ENCODE measurements around the gene MST1. TPM values are rescaled to one million over a fixed set of nuclear protein-coding genes. Genes with fewer than 3 reads are reported as not detected.
A peak's percentile ranks its signal among the peaks of the same experiment; 100 is the strongest.
"Not testable (repeated sequence)": the region's sequence is repeated elsewhere in the genome, so short reads cannot be mapped to it uniquely, and the experiment has no call there.

MST1 gene
- total RNA-seq, 2 experiments from 2014 or later: 9.6 to 11.8 TPM

GRCh38 chr3:49688338-49689045, 782 bp downstream of the MST1 start:
- DNase-seq; H3K27me3 Mint-ChIP-seq; H3K36me3 Mint-ChIP-seq (ENCODE audit: low read depth); H3K9me3 Mint-ChIP-seq; intact Hi-C loops (cut with micrococcal nuclease); ATAC-seq: not testable (repeated sequence)
- POLR2A ChIA-PET: interaction anchor here (0.7 kb wide), 1 partner anchor 15 kb away, joined by 4 read pairs; no protein-coding TSS in a partner anchor
- CTCF ChIA-PET: interaction anchor here (1.2 kb wide), 1 partner anchor 148 kb away, joined by 5 read pairs; no protein-coding TSS in a partner anchor
- Mint-ChIP-seq H3K27ac (peak overlapping the region; percentile 94), H3K4me3 (peak overlapping the region; percentile 97), H3K4me1 (ENCODE audit: low read depth) (peaks cover 22% of the 10 kb centered on the region)

- H3K9me3 Mint-ChIP-seq; CTCF ChIA-PET; H3K36me3 Mint-ChIP-seq (ENCODE audit: low read depth); H3K4me3 Mint-ChIP-seq; ATAC-seq; DNase-seq; H3K27ac Mint-ChIP-seq; POLR2A ChIA-PET; intact Hi-C loops (cut with micrococcal nuclease); H3K27me3 Mint-ChIP-seq: not testable (repeated sequence)
- peaks cover 21% of the 10 kb centered on the region for H3K4me1 Mint-ChIP-seq (ENCODE audit: low read depth)
Observed at GRCh38 chr3:49687424-49687795, 1.9 kb downstream of the MST1 start.

GRCh38 chr3:49686769-49687423, 2.4 kb downstream of the MST1 start:
- CTCF ChIA-PET; H3K36me3 Mint-ChIP-seq (ENCODE audit: low read depth); intact Hi-C loops (cut with micrococcal nuclease); H3K27me3 Mint-ChIP-seq; H3K27ac Mint-ChIP-seq; H3K9me3 Mint-ChIP-seq; POLR2A ChIA-PET: not testable (repeated sequence)
- Mint-ChIP-seq H3K4me3 (peak overlapping the region; percentile 62), H3K4me1 (ENCODE audit: low read depth) (peaks cover 19% of the 10 kb centered on the region)
- peak; percentile 71 for DNase-seq
- ATAC-seq: peak; percentile 41

GRCh38 chr3:49686346-49686745, 2.9 kb downstream of the MST1 start:
- H3K27me3 Mint-ChIP-seq; DNase-seq; H3K9me3 Mint-ChIP-seq; intact Hi-C loops (cut with micrococcal nuclease); H3K36me3 Mint-ChIP-seq (ENCODE audit: low read depth); H3K27ac Mint-ChIP-seq; ATAC-seq; CTCF ChIA-PET; POLR2A ChIA-PET: not testable (repeated sequence)
- Mint-ChIP-seq H3K4me3 (peak overlapping the region; percentile 62), H3K4me1 (ENCODE audit: low read depth) (peaks cover 19% of the 10 kb centered on the region)

- peaks cover 16% of the 10 kb centered on the region for H3K4me1 Mint-ChIP-seq (ENCODE audit: low read depth)
- H3K9me3 Mint-ChIP-seq; intact Hi-C loops (cut with micrococcal nuclease); ATAC-seq; H3K4me3 Mint-ChIP-seq; H3K27ac Mint-ChIP-seq; POLR2A ChIA-PET; H3K36me3 Mint-ChIP-seq (ENCODE audit: low read depth); H3K27me3 Mint-ChIP-seq; CTCF ChIA-PET: not testable (repeated sequence)
- DNase-seq: peak; percentile 34
Observed at GRCh38 chr3:49685846-49686245, 3.4 kb downstream of the MST1 start.

- H3K4me1 Mint-ChIP-seq (ENCODE audit: low read depth); DNase-seq; H3K27ac Mint-ChIP-seq; H3K4me3 Mint-ChIP-seq; POLR2A ChIA-PET; H3K9me3 Mint-ChIP-seq; ATAC-seq; intact Hi-C loops (cut with micrococcal nuclease); CTCF ChIA-PET; H3K27me3 Mint-ChIP-seq: not testable (repeated sequence)
- peaks cover 15% of the 10 kb centered on the region for H3K36me3 Mint-ChIP-seq (ENCODE audit: low read depth)
Observed at GRCh38 chr3:49685103-49685502, 4.2 kb downstream of the MST1 start.

GRCh38 chr3:49684453-49684852, 4.8 kb downstream of the MST1 start:
- CTCF ChIA-PET; ATAC-seq; intact Hi-C loops (cut with micrococcal nuclease); H3K27ac Mint-ChIP-seq; POLR2A ChIA-PET; H3K4me3 Mint-ChIP-seq; DNase-seq; H3K9me3 Mint-ChIP-seq; H3K4me1 Mint-ChIP-seq (ENCODE audit: low read depth); H3K27me3 Mint-ChIP-seq: not testable (repeated sequence)
- peaks cover 19% of the 10 kb centered on the region for H3K36me3 Mint-ChIP-seq (ENCODE audit: low read depth)

GRCh38 chr3:49683162-49683561, 6.1 kb downstream of the MST1 start:
- no peak overlapping the region for H3K4me3 Mint-ChIP-seq
- peaks cover 12% of the 10 kb centered on the region for H3K4me1 Mint-ChIP-seq (ENCODE audit: low read depth)
- intact Hi-C loops (cut with micrococcal nuclease): no loop called here
- no peak overlapping the region for H3K27ac Mint-ChIP-seq
- ATAC-seq: no peak
- TF ChIP-seq CTCF (IDR thresholded peaks at IDR 0.05): no peak
- ChIA-PET POLR2A (interaction anchor here (0.5 kb wide), 1 partner anchor 279 kb away, joined by 3 read pairs; no protein-coding TSS in a partner anchor), CTCF (interaction anchor here (1.2 to 1.4 kb wide), 2 partner anchors 12 to 143 kb away, joined by 3 read pairs; no protein-coding TSS in a partner anchor)
- no peaks in the 10 kb centered on the region for H3K9me3 Mint-ChIP-seq
- peaks cover 20% of the 10 kb centered on the region for H3K36me3 Mint-ChIP-seq (ENCODE audit: low read depth)
- DNase-seq: no peak
- no peaks in the 10 kb centered on the region for H3K27me3 Mint-ChIP-seq
